ENCODE data around the gene CACNA1C.

The CACNA1C gene

DNA sequence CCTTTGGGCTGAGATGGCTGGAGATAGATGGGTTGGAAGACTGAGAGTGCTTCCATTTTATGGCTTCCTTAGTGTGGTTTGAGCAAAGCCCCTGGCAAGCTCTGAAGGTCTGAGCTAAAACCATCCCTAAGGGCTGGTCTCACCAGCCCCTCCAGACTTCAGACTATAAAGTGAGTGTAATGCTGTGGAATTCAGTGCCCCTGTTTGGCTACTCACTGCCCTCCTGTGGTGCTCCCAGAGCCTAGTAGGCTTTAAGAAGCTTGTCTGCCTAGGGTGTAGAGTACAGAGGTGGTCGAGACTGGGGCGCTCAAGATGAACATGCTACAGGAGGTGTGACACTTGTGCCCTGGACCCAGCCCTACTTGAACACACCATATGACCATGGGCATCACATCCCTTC is 495.3 kb downstream of the CACNA1C start:
- TF ChIP-seq CTCF (IDR thresholded peaks at IDR 0.05; ENCODE audit: extremely low read depth, missing control alignments) = no peak
- DNase-seq (ENCODE audit: low spot score) = no peak

- no peak for TF ChIP-seq CTCF (IDR thresholded peaks at IDR 0.05; ENCODE audit: extremely low read depth, missing control alignments)
- DNase-seq (ENCODE audit: low spot score) = no peak
Measured at GRCh38 chr12:2550561-2551411, 498.0 kb downstream of the CACNA1C start.

GRCh38 chr12:2551412-2551900 is 498.7 kb downstream of the CACNA1C start:
- TF ChIP-seq CTCF (IDR thresholded peaks at IDR 0.05; ENCODE audit: extremely low read depth, missing control alignments) = no peak
- DNase-seq (ENCODE audit: low spot score) = no peak

GRCh38 chr12:2552000-2552756 is 499.4 kb downstream of the CACNA1C start:
- TF ChIP-seq CTCF (IDR thresholded peaks at IDR 0.05; ENCODE audit: extremely low read depth, missing control alignments) = no peak
- no peak for DNase-seq (ENCODE audit: low spot score)

DNA sequence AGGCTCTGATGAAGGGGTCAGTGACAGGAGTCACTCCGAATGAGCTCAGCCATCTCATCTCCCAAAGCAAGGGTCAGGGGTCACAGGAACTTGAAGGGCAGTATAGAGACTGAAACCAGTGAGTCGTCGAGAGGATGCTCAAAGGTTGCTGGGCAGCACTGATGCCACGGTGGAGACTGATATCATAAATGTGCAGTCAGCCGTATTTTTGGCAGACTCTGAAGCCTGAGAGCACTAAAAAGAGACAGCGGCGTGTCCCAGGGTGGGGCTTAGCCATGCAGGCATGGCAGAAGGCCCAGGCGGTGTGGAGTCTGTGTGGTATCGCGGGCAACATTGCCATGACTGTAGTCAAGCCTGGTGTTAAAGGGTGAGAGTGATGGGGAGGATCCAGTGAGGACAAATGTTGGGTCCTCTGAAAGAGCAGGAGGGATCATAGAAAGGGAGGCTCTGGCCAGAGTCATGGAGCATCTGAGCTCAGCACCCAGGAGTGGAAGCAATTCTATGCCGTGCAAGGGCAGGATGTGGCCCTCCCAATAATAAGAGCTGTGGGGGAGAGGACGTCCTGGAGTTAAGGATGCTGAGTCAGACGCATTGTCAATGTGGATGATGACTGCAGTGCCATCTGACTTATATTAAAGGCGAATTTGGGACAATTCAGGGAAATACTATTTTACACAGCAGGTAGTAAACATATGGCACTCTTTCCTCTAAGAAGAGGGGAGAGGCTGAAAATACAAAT is 500.8 kb downstream of the CACNA1C start:
- no peak for DNase-seq (ENCODE audit: low spot score)

DNA sequence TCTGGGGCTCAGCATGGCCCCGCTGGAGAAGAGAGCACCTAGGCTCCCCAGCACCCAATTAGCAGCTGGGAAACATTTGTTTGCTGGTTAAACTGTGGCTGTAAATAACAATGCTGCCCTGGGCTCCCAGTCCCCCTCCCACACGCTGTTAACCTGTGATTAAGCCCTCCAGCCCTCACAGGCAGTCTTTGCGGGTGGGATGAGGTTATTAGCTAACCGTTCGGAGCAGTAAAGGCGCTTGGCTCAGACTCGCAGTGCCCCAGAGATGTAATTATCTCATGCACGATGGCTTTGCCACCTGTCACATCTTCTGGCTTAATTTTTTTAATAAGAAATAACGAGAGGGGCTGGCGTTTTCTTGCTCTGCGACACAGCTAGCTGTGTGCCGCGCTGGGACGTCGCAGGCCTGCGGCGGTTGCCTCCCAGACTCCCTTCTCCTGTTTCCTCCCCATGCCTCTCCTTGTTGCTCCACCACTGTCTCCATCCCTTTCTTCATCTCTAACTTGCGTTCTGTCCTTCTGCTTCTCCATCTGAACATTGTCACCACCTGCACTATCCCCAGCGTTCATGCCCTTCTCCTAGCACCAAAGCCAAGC is 502.8 kb downstream of the CACNA1C start:
- TF ChIP-seq CTCF (IDR thresholded peaks at IDR 0.05; ENCODE audit: extremely low read depth, missing control alignments) = no peak
- DNase-seq (ENCODE audit: low spot score) = no peak

More for the DNA sequence above, 500.8 kb downstream of the CACNA1C start:
- no peak for TF ChIP-seq CTCF (IDR thresholded peaks at IDR 0.05; ENCODE audit: extremely low read depth, missing control alignments)

Measured in GM20000 (cell line).